NCI-H1105 (cell line): ENCODE data around the gene RASAL2.
"Not testable (repeated sequence)": the region's sequence is repeated elsewhere in the genome, so short reads cannot be mapped to it uniquely, and the experiment has no call there.

Experiments used
- DNase-seq: peaks from one replicate; lab custom pipeline; 2025; lab: John Stamatoyannopoulos, UW

RASAL2 gene

GRCh38 chr1:178071811-178072210 lies 22.1 kb upstream of the RASAL2 start:
- DNase-seq, result no peak

- DNase-seq, result no peak
Measured at GRCh38 chr1:178072326-178072725, 21.6 kb upstream of the RASAL2 start.

- DNase-seq, result no peak
Measured at GRCh38 chr1:178075333-178075732, 18.6 kb upstream of the RASAL2 start.

- no peak for DNase-seq
Measured at GRCh38 chr1:178076607-178077006, 17.3 kb upstream of the RASAL2 start.

- DNase-seq, result no peak
Measured at GRCh38 chr1:178077917-178078316, 16.0 kb upstream of the RASAL2 start.

GRCh38 chr1:178086294-178086693 lies 7.6 kb upstream of the RASAL2 start:
- DNase-seq, result no peak

GRCh38 chr1:178086766-178087165 lies 7.1 kb upstream of the RASAL2 start:
- DNase-seq, result no peak

GRCh38 chr1:178088651-178089050 lies 5.3 kb upstream of the RASAL2 start:
- no peak for DNase-seq

- not testable (repeated sequence) for DNase-seq
Measured at GRCh38 chr1:178091454-178091853, 2.5 kb upstream of the RASAL2 start.

GRCh38 chr1:178091986-178092745 lies 1.7 kb upstream of the RASAL2 start:
- no peak for DNase-seq

GRCh38 chr1:178092878-178093493 lies 918 bp upstream of the RASAL2 start:
- DNase-seq, result no peak

- peak; percentile 83 for DNase-seq
Measured at GRCh38 chr1:178093494-178093950, 382 bp upstream of the RASAL2 start.

GRCh38 chr1:178094739-178095645 lies 1.1 kb downstream of the RASAL2 start:
- DNase-seq, result no peak

- no peak for DNase-seq
Measured at GRCh38 chr1:178096421-178096820, 2.5 kb downstream of the RASAL2 start.

- no peak for DNase-seq
Measured at GRCh38 chr1:178098262-178098661, 4.4 kb downstream of the RASAL2 start.

GRCh38 chr1:178101266-178101630 lies 7.3 kb downstream of the RASAL2 start:
- no peak for DNase-seq

GRCh38 chr1:178101654-178102053 lies 7.8 kb downstream of the RASAL2 start:
- DNase-seq, result no peak

GRCh38 chr1:178102218-178102617 lies 8.3 kb downstream of the RASAL2 start:
- DNase-seq, result no peak

- no peak for DNase-seq
Measured at GRCh38 chr1:178107823-178108222, 13.9 kb downstream of the RASAL2 start.

- no peak for DNase-seq
Measured at GRCh38 chr1:178109348-178110143, 15.6 kb downstream of the RASAL2 start.

- no peak for DNase-seq
Measured at GRCh38 chr1:178115260-178115659, 21.4 kb downstream of the RASAL2 start.

GRCh38 chr1:178118524-178118923 lies 24.6 kb downstream of the RASAL2 start:
- DNase-seq, result no peak
